CD1c-positive myeloid dendritic cell (primary cell): ENCODE data around the gene LCN9.
"Not testable (repeated sequence)": the region's sequence is repeated elsewhere in the genome, so short reads cannot be mapped to it uniquely, and the experiment has no call there.

Source experiments
- DNase-seq: peaks from one replicate; pipeline ENCODE4 v3.0.0-alpha.2; 2016; ENCODE audit errors: extremely low spot score

Gene LCN9

DNA sequence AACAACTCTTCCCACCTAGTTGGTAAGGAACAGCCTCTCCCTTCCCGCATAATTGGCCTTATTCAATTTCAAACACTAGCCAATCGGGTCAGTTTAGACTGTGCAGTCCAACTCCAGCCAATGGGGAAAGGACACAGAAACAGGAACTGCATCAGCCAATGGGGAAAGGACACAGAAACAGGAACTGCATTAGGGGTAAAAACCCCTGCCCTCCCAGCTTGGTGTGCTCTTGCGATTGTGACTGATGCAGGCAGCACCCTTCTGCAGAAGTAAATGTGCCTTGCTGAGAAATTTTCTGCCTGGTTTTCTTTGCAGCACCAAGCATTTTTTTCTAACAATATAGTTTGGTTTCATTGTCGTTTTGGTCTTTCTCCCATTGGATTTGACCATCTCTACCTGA lies 15.2 kb upstream of the LCN9 start:
- no peak for DNase-seq

DNA sequence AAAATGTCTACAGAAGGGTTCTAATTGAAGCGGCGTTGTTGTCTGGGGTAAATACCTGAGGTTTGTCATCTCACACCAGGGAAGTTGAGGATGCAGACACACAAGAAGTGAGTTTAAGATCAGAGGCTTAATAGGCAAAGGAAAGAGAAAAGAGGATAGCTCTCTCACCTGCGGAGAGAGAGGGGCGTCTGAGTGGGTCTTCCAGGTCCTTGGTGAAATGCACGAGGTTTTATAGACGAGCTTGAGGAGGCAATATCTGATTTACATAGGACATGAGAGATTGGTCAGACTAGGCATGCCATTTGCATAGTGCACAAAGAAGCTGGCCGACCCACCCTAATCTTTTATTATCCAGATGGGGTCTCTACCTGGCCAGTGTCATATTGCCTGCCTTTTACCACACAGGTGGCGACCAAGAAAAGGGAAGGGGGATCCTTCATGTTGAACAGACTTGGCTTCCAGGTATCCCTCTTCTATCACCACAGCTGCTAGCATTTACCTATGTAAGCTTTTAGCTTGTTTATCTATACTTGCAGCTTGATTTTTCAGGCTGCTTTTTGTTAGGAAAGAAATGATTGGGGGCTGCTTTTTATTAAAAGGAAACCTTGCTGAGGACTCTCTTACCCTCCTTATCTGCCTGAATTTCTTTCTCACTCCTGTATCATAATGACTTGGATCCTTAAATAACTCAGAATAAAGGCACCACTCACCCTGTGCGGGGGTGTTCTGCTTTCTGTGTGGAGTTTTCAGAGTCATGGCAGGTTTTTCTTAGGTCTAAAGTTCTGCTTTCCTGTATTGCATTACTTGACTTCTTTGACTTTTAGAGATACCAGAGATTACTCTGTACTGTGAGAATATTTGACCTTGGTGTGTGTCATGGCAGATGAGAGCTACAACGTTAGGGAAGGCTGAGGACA lies 14.4 kb upstream of the LCN9 start:
- no peak for DNase-seq

DNA sequence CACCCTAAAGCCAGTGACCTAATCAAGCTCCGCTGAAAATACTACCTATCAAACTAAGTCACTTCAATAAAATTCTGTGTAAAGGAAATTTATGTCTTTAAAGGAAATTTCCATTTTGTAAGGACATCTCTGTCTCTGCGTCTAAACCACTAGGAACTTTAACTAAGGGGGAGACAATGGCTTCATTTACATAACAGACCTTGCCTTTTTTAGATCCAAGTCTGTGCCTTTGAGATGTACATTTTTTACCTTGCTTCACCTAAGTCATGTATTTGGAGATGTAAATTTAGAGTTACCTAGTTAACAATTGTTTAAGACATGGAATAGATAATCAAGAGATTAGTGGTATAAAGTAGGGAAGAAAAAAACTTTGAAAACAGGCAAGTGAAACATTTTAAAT lies 13.6 kb upstream of the LCN9 start:
- DNase-seq, result no peak

DNA sequence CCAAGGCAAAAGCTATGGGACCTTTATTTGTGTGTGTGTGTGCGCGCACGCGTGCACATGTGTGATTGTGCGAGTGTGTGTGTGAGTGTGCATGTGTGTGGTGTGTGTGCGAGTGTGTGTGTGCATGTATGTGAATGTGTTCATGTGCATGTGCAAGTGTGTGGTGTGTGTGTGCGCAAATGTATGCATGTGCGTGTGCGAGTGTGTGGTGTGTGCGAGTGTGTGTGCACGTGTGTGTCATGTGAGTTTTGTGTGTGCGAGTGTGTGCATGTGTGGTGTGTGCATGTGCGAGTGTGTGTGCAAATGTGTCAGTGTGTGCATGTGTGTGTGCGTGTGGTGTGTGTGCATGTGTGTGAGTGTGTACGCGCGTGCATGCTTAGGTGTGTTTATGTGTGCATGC lies 12.7 kb upstream of the LCN9 start:
- no peak for DNase-seq

DNA sequence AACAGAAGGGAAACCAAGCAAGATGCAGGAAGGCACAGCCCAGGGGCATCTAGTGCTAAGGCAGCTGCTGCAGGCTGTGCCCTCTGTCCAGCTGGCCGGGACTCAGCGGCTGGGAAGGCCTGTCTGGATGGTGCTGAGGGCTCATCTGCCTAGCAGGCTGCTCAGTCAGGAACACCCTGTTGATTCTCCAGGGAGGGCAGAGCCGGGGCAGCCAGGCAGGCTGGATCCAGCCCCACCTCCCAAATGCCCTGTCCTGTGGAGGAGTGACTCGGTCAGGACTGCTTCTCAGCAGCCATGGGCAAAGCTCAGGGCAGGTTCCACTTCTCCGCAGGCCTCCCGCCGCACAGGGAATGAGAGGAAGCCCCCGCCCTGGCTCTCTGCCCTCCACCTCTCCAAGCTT lies 7.8 kb upstream of the LCN9 start:
- DNase-seq, result no peak

DNA sequence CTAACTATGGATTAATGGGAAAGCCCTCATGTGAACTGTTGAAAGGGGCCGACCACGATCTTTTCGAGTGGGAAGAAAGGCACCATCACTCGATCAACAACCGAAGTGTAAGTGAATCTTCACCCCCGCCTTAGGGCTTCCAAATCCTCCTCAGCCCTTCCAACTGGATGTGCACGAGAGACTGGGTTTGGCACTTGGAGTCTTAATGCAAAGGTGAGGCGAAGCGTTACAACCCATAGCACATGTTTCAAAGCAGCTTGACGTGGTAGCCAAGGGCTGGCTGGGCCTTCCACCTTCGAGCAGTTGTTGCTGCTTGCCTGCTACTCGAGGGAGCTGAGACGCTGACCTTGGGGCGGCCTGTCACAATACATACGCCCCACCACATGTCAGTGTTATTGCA lies 5.7 kb upstream of the LCN9 start:
- no peak for DNase-seq

DNA sequence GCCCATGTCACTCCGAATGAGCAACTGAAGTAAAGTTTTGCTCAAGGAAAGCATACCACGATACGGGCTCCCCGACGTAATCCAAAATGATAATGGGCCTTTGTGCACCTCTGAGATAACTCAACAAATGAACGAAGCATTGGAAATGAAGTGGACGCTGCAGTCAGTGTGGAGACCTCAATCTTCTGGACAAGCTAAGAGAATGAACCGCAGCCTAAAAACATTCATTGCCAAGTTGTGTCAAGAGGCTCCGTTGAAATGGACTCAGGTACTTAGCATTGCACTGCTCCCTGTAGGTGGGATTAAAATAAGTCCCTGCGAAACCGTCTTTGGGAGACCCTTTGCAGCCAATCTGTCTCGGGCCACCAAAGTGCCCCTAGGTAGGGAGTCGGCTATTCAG lies 3.9 kb upstream of the LCN9 start:
- no peak for DNase-seq

DNA sequence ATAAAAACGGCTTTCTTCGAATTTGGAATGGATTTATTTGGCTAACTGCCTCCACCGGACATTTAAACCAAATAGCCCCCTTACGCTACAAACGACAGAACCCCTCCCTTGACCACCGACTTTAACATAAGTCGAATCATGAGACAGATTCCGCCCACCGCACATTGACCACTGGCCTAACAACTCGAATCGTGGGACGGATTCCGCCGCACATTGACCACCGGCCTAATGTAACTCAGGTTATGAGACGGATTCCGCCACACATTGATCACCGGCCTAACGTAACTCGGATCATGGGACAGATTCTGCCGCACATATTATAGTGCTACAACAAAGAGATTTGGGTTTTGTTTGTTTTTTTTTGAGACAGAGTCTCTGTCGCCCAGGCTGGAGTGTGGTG lies 2.7 kb upstream of the LCN9 start:
- no peak for DNase-seq

DNA sequence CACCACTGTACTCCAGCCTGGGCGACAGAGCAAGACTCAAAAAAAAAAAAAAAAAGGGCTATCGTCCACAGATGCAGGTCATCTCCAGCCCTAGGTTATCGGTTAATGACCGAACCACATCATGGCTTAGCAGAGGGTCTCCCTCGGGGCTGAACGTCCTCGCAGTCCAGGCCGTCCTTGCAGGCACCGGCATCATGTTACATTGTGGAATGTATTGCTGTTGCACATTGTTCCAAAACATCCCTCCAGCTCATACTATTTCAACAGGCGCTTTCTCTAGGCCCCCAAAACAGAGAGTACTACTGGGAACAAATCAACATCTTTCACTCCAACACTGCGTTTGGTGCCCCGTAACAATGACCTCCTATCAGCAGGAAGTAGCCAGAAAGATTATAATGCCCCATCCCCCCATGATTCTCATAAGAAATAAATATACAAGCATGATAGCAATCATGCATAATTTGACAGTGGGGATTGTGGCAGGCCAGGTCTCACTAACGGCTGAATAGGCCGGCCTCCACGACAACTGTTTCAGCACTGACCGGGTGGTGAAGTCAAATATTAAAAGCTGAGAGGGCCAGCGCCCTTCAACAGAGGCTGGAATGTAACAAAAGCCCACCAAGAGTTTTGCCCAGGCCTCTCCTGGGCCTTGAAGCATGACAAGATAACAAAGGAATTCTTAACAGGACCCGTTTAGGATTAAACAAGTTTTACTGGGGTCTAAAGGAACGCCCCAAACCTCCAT lies 1.1 kb upstream of the LCN9 start:
- DNase-seq, result no peak

DNA sequence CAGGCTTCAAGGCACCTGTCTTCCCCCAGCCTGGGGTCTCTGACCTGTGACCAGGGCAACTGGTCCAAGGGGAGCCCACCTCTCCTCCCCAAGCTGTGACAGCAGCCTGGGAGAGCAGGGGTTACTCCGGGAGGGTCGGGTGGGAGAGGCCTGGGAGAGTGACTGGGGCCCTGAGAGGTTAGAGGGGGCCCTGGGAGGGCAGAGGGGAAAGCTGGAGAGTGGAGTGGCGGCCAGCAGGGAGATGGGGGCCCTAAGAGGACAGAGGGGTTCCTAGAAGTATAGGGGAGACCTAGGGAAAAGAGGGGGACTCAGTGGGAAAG lies 302 bp downstream of the LCN9 start:
- no peak for DNase-seq

DNA sequence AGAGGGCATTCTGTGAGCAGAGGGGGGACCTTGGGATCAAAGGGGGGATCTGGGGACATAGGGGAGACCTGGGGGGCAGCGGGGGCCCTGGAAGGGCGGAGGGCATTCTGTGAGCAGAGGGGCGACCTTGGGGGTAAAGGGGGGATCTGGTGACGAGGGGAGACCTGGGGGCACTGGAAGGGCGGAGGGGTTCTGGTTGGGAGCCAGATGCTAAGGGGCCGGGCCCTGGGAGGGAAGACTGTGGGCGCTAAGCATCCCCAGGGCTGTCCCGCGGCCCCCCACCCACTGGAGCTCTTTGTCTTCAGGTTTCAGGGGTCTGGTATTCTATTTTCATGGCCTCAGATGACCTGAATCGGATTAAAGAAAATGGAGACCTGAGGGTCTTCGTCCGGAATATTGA lies 748 bp downstream of the LCN9 start:
- DNase-seq, result no peak

DNA sequence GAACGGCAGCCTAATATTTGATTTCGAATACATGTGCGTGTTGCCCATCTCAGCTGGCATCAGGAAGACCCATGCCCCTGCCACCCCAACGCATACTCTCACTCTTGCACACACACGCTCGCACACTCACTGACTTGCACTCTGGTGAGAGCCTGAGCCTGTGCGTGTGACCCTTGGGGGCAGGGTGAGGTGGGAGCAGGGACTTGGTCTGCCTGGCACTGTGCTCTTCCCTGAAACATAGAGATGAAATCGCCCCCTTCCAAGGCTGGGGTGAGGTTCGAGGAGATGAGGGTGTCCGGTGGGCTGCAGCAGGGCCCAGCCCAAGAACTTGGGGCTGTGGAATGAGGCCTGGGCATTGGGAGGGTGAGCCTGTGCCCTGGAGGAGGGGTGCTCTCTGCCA lies 1.2 kb downstream of the LCN9 start:
- no peak for DNase-seq

DNA sequence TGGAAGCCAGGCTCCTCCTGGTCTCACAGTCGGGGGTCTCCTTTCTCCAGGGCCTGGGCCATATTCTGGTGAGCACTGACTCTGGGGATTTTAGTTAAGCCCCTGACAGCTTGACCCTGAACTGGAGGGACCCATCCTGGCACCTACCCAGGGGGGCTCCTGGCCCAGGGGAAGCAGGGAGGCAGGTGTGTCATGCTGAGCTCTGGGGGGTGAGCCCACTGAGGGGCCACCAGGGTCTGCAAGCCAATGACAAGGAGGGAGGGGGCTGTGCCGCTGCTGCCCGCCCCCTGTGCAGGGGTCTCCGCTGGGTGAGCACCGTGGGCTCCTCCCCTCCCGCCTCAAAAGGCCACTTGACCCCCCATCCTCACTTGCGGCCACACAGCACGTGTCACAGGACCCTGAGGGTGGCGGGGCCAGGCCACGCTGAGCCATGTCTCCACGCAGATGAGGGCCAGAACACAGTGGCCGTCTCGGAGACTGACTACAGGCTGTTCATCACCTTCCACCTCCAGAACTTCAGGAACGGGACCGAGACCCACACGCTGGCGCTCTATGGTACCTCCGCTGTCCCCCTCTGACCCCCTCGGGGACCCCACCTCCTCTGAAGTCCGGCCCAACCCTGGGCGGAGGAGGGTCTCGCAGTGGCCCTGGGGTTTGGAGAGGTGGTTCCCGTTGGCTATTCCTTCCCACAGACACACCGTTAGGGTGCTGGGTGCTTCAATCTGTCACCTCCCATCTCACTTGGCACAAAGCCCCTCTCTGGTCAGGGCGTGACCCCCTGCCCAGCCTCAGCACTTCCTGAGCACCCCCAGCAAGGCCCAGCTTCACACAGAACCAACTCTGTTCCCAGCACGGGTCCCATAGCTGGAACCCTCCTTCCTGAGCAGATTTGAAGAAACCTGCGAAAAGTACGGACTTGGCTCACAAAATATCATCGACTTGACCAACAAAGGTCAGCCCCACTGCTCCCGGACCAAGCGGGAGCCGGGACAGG lies 2.0 kb downstream of the LCN9 start:
- DNase-seq, result no peak

DNA sequence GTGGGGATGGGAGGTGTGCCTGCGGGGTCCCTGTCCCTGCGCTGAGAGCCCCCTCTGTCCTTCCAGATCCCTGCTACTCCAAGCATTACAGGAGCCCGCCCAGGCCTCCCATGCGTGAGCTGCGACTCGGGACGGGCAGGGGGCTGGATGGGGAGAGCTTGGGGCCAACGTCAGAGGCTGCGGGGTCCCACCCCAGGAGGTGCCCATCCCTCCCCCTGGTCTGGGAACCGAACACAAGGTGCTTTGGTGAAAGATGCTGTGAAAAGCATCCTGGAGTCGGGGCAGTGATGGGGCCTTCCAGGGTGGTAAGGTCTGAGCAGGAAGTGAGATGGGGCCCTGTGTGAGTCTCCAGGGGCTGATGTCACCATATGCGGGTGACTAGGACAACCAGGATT lies 2.7 kb downstream of the LCN9 start:
- no peak for DNase-seq

DNA sequence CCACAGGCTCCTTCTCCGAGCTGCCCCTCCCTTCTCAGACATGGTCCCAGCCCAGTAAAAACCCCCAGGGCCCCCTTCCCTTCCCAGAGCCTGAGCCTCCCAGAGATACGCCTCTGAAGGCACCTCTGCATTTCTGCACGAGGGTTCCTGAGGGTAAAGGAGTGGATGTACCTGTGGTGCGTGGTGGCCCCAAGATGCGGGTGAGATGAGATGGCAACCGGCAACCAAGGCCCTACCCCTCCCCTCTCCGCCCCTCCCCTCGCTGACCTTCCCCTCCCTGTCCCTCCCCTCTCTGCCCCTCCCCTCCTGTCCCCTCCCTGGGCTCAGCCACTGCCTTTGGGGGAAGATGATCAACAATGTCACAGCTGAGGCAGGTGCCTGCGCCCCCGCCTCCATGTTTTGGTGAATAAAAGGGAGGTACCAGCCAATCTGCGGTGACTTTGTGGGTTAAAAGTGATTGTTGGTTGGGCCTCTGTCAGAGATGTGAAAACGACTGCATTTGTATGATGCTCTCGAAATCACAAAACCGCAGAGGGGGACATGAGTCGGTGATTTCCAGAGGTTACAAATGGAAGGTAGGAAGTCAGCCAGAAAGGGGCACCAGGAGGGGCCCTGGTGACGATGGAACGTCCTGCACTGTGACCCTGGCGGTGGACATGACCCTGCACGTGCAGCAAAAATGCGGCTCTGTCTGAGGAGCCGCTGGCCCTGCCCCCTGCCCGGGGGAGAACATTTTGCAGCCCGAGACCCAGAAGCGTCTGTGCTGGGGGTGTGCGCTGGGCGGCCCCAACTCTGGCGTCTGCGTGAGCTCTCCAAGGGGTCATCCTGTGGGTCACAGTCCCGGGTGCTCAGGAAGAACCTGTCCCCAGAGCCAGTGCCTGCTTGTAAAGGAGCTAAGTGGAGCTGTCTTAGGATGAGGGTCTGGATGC lies 3.7 kb downstream of the LCN9 start:
- DNase-seq, result no peak

DNA sequence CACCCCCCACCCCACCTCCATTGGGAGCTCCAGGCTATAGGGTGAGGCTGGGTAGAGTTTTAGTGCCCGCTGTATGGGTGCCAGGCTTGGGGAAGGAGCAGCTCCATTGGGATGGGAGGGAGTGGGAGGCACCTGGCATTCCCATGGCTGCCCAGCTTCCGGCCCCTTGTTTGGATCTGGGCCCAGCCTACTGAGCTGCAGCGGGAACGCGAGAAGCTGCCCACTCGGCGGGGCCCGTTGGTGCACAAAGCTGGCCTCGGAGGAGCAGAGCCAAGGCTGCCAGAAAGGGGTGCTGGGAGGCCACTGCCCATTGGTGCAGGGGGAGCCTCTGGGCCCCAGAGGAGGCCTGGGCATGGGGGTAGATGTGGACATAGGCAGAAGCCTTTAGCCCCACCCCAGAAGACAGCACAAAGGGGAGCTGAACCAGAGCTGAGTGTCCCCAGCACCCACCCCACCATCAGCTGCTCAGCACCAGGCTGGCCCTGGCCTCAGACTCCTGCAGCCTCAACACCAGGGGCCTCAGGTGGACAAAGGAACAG lies 4.4 kb downstream of the LCN9 start:
- no peak for DNase-seq

DNA sequence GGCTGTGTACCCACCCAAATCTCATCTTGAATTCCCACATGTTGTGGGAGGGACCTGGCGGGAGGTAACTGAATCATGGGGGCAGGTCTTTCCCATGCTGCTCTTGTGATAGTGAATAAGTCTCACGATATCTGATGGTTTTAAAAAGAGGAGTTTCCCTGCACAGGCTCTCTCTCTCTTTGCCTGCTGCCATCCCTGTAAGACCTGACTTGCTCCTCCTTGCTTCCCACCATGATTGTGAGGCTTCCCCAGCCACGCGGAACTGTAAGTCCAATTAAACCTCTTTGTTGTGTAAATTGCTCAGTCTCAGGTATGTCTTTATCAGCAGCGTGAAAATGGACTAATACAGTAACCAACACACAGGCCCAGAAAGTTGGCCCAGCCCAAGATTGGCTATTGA lies 5.9 kb downstream of the LCN9 start:
- DNase-seq, result not testable (repeated sequence)

DNA sequence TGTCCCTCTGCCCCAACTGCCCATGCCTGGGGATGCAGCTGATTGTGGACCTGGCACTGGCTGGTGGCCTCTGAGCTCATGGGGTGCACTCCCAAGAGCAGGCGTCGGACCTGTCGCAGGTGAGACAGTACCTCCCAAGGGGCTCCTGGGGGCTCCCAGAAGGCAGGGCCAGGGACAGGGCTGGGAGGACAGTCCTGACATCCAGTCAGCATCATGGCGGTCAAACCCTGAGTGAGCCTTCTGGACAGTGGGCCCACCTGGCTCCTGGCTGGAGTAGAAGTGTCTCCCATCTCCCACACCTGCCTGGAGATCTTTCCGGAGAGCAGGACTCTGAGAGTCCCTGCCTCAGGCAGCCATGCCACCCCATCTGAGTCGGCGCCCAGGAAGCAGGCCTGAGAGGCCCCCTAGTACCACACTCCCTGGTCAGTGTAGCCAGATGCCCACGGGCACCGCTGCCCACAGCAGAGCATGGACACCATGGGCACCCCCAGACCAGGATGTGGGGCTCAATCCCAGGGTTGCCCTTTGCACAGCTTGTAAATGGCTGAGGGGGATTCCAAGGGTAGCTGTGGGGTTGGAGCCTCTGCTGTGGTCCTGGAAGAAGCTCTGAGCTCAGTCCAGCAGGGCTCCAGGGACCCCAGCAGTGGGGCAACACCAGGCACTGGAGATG lies 6.6 kb downstream of the LCN9 start:
- no peak for DNase-seq

DNA sequence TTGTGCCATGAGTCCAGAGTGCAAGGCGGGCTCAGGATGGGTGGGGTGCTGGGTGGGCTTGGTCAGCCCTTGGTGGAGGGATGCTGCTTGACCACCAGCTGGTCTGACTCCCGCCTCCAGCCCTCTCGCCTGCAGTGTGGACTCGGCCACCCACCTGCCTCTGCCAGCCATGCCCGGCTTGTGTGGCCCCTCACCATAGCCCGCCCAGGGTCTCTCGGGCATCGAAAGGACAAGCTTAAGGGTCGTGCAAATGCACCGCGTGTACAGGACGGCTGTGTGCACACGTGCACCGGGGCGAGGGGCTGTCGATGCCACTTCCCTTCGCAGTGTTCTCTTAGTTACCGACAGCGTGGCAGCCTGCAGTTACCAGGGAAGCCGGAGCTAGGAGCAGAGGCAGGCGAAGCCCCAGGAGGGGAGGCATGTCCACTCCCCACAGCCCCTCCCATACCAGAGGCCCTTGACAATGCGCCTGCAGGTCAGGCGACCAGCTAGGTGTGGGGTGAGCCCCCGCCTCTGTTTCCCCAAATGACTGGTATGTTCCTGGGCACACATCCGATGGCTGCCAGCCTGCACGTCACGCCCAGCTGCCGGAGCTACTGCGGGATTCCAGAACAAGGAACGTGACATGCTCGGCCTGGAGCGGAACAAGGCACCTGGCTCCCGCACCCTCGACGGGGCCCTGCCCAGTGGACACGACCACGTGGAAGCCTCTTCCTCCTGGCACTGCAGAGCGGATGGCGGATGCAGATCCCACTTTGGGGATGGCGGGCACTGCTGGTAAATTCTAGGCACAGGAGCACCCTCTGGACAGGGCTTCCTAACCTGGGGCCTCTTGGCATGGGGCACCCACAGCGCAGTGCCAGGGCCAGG lies 7.8 kb downstream of the LCN9 start:
- DNase-seq, result no peak
